Smooth muscle cell (in vitro differentiated cells): ENCODE results near the gene AGAP3. TPM values are rescaled to one million over a fixed set of nuclear protein-coding genes. Genes with fewer than 3 reads are reported as not detected.
"Not testable (repeated sequence)": the region's sequence is repeated elsewhere in the genome, so short reads cannot be mapped to it uniquely, and the experiment has no call there.

ENCODE experiments used
- DNase-seq: peaks from one replicate; lab custom pipeline; 2025; ENCODE audit not compliant: unreplicated experiment; lab: John Stamatoyannopoulos, UW
- H2AFZ ChIP-seq: fragments of 200-600 bp; sonication (generic); 2 replicates; pipeline ENCODE4 v1.6.0; 2016; ENCODE audit warnings: antibody characterized with exemption, low read depth, mild to moderate bottlenecking
- H3F3A ChIP-seq: fragments of 200-600 bp; sonication (generic); 2 replicates; pipeline ENCODE4 v1.6.0; 2017; ENCODE audit warnings: antibody characterized with exemption, low read depth
- H3K27ac ChIP-seq: fragments of 200-600 bp; sonication (generic); 2 replicates; pipeline ENCODE4 v1.5.1; 2016; ENCODE audit warnings: low read depth, mild to moderate bottlenecking
- H3K27me3 ChIP-seq: fragments of 200-600 bp; sonication (generic); 2 replicates; pipeline ENCODE4 v1.6.1; 2016; ENCODE audit warnings: low read depth, mild to moderate bottlenecking
- H3K36me3 ChIP-seq: fragments of 200-600 bp; sonication (generic); 2 replicates; pipeline ENCODE4 v1.5.1; 2016; ENCODE audit warnings: low read depth
- H3K4me1 ChIP-seq: fragments of 200-600 bp; sonication (generic); 2 replicates; pipeline ENCODE4 v1.5.1; 2016; ENCODE audit warnings: low read depth
- H3K4me2 ChIP-seq: fragments of 200-600 bp; sonication (generic); 2 replicates; pipeline ENCODE4 v1.6.0; 2016; ENCODE audit warnings: mild to moderate bottlenecking
- H3K4me3 ChIP-seq: fragments of 200-600 bp; sonication (generic); 2 replicates; pipeline ENCODE4 v1.5.1; 2016; ENCODE audit warnings: mild to moderate bottlenecking
- H3K79me2 ChIP-seq: fragments of 200-600 bp; sonication (generic); 2 replicates; pipeline ENCODE4 v1.6.0; 2016; ENCODE audit warnings: low read depth, mild to moderate bottlenecking
- H3K9ac ChIP-seq: fragments of 200-600 bp; sonication (generic); 2 replicates; pipeline ENCODE4 v1.6.0; 2016; ENCODE audit warnings: low read depth
- H3K9me3 ChIP-seq: fragments of 200-600 bp; sonication (generic); replicated peaks from 2 replicates; pipeline ENCODE4 v1.5.1; 2016; ENCODE audit warnings: low read depth
- H4K20me1 ChIP-seq: fragments of 200-600 bp; sonication (generic); 2 replicates; pipeline ENCODE4 v1.6.0; 2016; ENCODE audit warnings: low read depth
- WGBS: methylation state at CpG from one replicate; pipeline ENCODE4 v1.1.7; 2016; ENCODE audit warnings: low lambda C conversion rate; 5-methylcytosine and 5-hydroxymethylcytosine counted together
- polyA plus RNA-seq: library from polyadenylated mRNA; unstranded; fragments of >200 nt; fragmentation: Nextera tagmentation; extraction: Ambion mirVana; gene quantifications from 2 replicates; pipeline ENCODE4 v1.2.1, GENCODE V29; 2016
- total RNA-seq: library from RNA; depleted of rRNA; stranded (reverse); fragments of >200 nt; gene quantifications from 2 replicates; pipeline ENCODE4 v1.2.3, GENCODE V29; 2014
- TF ChIP-seq, protein P1 (sequence below): fragments of 200-600 bp; sonication (generic); IDR thresholded peaks from 2 replicates; pipeline ENCODE4 v1.5.1; 2017; ENCODE audit warnings: borderline replicate concordance, mild to moderate bottlenecking, antibody characterized with exemption; ENCODE audit not compliant: insufficient read depth, poor library complexity, severe bottlenecking

Gene AGAP3
- total and polyA plus RNA-seq, 2 experiments from 2014 or later = 29.8 to 51.4 TPM

- Histone ChIP-seq H3K27me3 (no peaks in the 10 kb centered on the region), H3K4me2 (peak overlapping the region; percentile 69), H3K36me3 (no peaks in the 10 kb centered on the region), H3F3A (peaks cover 21% of the 10 kb centered on the region), H3K27ac (peak overlapping the region; percentile 98), H3K9me3 (no peaks in the 10 kb centered on the region), H4K20me1 (no peaks in the 10 kb centered on the region), H2AFZ (no peak overlapping the region), H3K4me3 (no peak overlapping the region), H3K4me1 (peaks cover 4% of the 10 kb centered on the region), H3K79me2 (no peaks in the 10 kb centered on the region), H3K9ac (peak overlapping the region; percentile 53)
- 96% methylated on average over 30 of the region's 30 CpGs for WGBS
- TF ChIP-seq, protein P1, sequence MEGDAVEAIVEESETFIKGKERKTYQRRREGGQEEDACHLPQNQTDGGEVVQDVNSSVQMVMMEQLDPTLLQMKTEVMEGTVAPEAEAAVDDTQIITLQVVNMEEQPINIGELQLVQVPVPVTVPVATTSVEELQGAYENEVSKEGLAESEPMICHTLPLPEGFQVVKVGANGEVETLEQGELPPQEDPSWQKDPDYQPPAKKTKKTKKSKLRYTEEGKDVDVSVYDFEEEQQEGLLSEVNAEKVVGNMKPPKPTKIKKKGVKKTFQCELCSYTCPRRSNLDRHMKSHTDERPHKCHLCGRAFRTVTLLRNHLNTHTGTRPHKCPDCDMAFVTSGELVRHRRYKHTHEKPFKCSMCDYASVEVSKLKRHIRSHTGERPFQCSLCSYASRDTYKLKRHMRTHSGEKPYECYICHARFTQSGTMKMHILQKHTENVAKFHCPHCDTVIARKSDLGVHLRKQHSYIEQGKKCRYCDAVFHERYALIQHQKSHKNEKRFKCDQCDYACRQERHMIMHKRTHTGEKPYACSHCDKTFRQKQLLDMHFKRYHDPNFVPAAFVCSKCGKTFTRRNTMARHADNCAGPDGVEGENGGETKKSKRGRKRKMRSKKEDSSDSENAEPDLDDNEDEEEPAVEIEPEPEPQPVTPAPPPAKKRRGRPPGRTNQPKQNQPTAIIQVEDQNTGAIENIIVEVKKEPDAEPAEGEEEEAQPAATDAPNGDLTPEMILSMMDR = no peak
- no peak for DNase-seq
These were observed 45.5 kb upstream of the AGAP3 start for GRCh38 chr7:151040616-151041375.

DNA sequence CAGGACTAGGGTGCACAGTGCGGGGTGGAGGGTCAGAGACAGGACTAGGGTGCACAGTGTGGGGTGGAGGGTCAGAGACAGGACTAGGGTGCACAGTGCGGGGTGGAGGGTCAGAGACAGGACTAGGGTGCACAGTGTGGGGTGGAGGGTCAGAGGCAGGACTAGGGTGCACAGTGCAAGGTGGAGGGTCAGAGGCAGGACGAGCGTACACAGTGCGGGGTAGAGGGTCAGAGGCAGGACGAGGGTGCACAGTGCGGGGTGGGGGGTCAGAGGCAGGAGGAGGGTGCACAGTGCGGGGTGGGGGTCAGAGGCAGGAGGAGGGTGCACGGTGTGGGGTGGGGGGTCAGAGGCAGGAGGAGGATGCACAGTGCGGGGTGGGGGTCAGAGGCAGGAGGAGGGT is 42.8 kb upstream of the AGAP3 start:
- H3K9me3 ChIP-seq, H3K4me2 ChIP-seq, H2AFZ ChIP-seq, H3K79me2 ChIP-seq, H3K4me3 ChIP-seq, H4K20me1 ChIP-seq, H3K27me3 ChIP-seq, H3K36me3 ChIP-seq, H3K27ac ChIP-seq, H3K4me1 ChIP-seq, DNase-seq, H3K9ac ChIP-seq: not testable (repeated sequence)
- WGBS = 100% methylated on average over 2 of the region's 10 CpGs
- peaks cover 14% of the 10 kb centered on the region for H3F3A ChIP-seq

GRCh38 chr7:151043959-151044358 is 42.3 kb upstream of the AGAP3 start:
- Histone ChIP-seq H3K4me3 (no peak overlapping the region), H3K4me2 (no peak overlapping the region), H3F3A (peaks cover 9% of the 10 kb centered on the region), H3K27me3 (no peaks in the 10 kb centered on the region), H4K20me1 (no peaks in the 10 kb centered on the region), H3K79me2 (no peaks in the 10 kb centered on the region), H3K27ac (no peak overlapping the region), H3K9me3 (no peaks in the 10 kb centered on the region), H3K36me3 (no peaks in the 10 kb centered on the region), H2AFZ (no peak overlapping the region), H3K9ac (no peak overlapping the region), H3K4me1 (peaks cover 4% of the 10 kb centered on the region)
- no peak for DNase-seq
- 95% methylated on average over 20 of the region's 20 CpGs for WGBS
- TF ChIP-seq, protein P1 = no peak

- H3K79me2 ChIP-seq = no peaks in the 10 kb centered on the region
- peaks cover 2% of the 10 kb centered on the region for H3F3A ChIP-seq
- H3K27me3 ChIP-seq = no peaks in the 10 kb centered on the region
- TF ChIP-seq, protein P1 = no peak
- no peaks in the 10 kb centered on the region for H4K20me1 ChIP-seq
- no peak overlapping the region for H3K27ac ChIP-seq
- no peak overlapping the region for H3K4me3 ChIP-seq
- H3K4me2 ChIP-seq = no peak overlapping the region
- no peaks in the 10 kb centered on the region for H3K9me3 ChIP-seq
- no peak overlapping the region for H2AFZ ChIP-seq
- no peak for DNase-seq
- H3K4me1 ChIP-seq = peaks cover 1% of the 10 kb centered on the region
- WGBS = 93% methylated on average over 11 of the region's 11 CpGs
- no peak overlapping the region for H3K9ac ChIP-seq
- H3K36me3 ChIP-seq = no peaks in the 10 kb centered on the region
These were observed 41.0 kb upstream of the AGAP3 start for GRCh38 chr7:151045262-151045661.
